ENCODE measurements around the gene ARHGAP42.

DNA sequence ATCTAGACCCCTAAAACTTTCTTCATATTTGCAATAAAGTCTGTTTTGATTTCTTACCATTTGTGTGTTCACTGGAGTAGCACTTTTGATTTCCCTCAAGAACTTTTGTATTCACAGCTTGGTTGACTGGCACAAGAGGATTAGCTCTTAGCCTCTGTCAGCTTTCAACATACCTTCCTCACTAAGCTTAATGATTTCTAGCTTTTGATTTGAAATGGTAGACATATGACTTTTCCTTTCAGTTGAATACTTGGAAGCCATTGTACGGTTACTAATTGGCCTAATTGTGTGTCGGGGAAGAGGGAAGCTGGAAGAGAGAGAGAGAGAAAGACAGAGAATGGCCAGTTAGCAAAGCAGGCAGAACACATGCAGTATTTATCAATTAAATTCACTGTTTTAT, 180.5 kb downstream of the ARHGAP42 start:
- TF ChIP-seq, protein P1, sequence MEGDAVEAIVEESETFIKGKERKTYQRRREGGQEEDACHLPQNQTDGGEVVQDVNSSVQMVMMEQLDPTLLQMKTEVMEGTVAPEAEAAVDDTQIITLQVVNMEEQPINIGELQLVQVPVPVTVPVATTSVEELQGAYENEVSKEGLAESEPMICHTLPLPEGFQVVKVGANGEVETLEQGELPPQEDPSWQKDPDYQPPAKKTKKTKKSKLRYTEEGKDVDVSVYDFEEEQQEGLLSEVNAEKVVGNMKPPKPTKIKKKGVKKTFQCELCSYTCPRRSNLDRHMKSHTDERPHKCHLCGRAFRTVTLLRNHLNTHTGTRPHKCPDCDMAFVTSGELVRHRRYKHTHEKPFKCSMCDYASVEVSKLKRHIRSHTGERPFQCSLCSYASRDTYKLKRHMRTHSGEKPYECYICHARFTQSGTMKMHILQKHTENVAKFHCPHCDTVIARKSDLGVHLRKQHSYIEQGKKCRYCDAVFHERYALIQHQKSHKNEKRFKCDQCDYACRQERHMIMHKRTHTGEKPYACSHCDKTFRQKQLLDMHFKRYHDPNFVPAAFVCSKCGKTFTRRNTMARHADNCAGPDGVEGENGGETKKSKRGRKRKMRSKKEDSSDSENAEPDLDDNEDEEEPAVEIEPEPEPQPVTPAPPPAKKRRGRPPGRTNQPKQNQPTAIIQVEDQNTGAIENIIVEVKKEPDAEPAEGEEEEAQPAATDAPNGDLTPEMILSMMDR (IDR thresholded peaks at IDR 0.05; ENCODE audit: low read length), result no peak
- no peak for TF ChIP-seq EZH2 (IDR thresholded peaks at IDR 0.05; ENCODE audit: borderline replicate concordance, low read length)

Measured in OCI-LY1 (cell line).